ENCODE measurements around the gene ADAMTS2.

DNA sequence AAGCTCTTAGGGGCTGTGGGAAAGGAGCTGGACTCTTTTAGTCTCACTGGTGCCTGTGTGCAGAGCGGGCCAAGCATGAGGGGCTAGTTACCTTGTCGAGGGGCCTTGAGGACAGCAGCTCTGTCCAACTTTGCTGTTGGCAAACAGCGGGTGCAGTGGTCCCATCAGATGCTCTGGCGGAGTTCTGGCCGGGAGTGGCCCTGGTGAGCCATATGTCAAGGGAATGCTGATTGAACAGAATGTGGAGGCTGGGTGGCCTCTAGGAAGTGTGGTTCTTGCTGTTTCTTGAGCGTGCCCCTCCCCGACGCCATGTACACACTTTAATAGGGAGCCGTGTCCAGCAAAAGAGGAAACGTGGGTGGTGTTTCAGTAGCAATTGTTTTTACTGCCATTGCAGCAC is 3.6 kb upstream of the ADAMTS2 start:
- TF ChIP-seq, protein P1, sequence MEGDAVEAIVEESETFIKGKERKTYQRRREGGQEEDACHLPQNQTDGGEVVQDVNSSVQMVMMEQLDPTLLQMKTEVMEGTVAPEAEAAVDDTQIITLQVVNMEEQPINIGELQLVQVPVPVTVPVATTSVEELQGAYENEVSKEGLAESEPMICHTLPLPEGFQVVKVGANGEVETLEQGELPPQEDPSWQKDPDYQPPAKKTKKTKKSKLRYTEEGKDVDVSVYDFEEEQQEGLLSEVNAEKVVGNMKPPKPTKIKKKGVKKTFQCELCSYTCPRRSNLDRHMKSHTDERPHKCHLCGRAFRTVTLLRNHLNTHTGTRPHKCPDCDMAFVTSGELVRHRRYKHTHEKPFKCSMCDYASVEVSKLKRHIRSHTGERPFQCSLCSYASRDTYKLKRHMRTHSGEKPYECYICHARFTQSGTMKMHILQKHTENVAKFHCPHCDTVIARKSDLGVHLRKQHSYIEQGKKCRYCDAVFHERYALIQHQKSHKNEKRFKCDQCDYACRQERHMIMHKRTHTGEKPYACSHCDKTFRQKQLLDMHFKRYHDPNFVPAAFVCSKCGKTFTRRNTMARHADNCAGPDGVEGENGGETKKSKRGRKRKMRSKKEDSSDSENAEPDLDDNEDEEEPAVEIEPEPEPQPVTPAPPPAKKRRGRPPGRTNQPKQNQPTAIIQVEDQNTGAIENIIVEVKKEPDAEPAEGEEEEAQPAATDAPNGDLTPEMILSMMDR (conservative IDR thresholded peaks at IDR 0.05 in 1 of 2, IDR thresholded peaks at IDR 0.05 in 1 of 2; ENCODE audit: low read depth in 1 of 2, low read length in 2 of 2) = no peak
- no peak for TF ChIP-seq EZH2 (IDR thresholded peaks at IDR 0.05; ENCODE audit: low read length, missing control alignments)
